HepG2 (cell line): ENCODE measurements around the gene NCKAP5L.

Experiments
- ATF2 ChIP-seq: sonication (generic); formaldehyde crosslinking; IDR thresholded peaks from 2 replicates; pipeline ENCODE4 v1.4.0; 2020; ENCODE audit warnings: missing genetic modification reagents
- ATF3 ChIP-seq: sonication (generic); formaldehyde crosslinking; IDR thresholded peaks from 2 replicates; pipeline ENCODE4 v1.4.0; 2020; ENCODE audit warnings: missing genetic modification reagents
- HMGA1 ChIP-seq: sonication (generic); formaldehyde crosslinking; conservative IDR thresholded peaks from 2 replicates; pipeline ENCODE4 v1.4.0; 2020; ENCODE audit warnings: missing genetic modification reagents
- MYC ChIP-seq: sonication (generic); formaldehyde crosslinking; IDR thresholded peaks from 2 replicates; pipeline ENCODE4 v1.9.0; 2021; ENCODE audit warnings: missing genetic modification reagents, borderline replicate concordance
- POLR2A ChIP-seq, 2 experiments: IDR thresholded peaks; 2 replicates each; pipeline ENCODE4 v1.6.1; 2011; ENCODE audit warnings: low read depth in 2 of 2, low read length in 2 of 2, mild to moderate bottlenecking in 1 of 2, moderate library complexity in 1 of 2; ENCODE audit not compliant: insufficient read depth in 1 of 2
- RAD21 ChIP-seq: fragments of 450-650 bp; formaldehyde crosslinking; IDR thresholded peaks from 2 replicates; pipeline ENCODE4 v1.5.0; 2020; ENCODE audit warnings: mild to moderate bottlenecking
- SIN3B ChIP-seq: fragments of 150-350 bp; IDR thresholded peaks from 2 replicates; pipeline ENCODE4 v1.6.1; 2014; ENCODE audit warnings: low read length
- TCF12 ChIP-seq, 2 experiments: fragments of 450-650 bp in 1 of 2; sonication (generic) in 1 of 2; formaldehyde crosslinking in 1 of 2; IDR thresholded peaks; 2 replicates each; pipeline versions ENCODE4 v1.6.1 to v1.8.0; 2017 to 2022; ENCODE audit warnings: antibody characterized with exemption in 1 of 2, mild to moderate bottlenecking in 1 of 2, missing genetic modification reagents in 1 of 2, moderate library complexity in 1 of 2
- ZBTB34 ChIP-seq: sonication (generic); formaldehyde crosslinking; IDR thresholded peaks from 2 replicates; pipeline ENCODE4 v1.8.0; 2022; ENCODE audit warnings: mild to moderate bottlenecking, missing genetic modification reagents

GRCh38 chr12:49764126-49764525 lies 64.1 kb downstream of the NCKAP5L start:
- TF ChIP-seq POLR2A (IDR thresholded peaks at IDR 0.05; ENCODE audit: insufficient read depth in 1 of 2, low read depth in 2 of 2, low read length in 2 of 2): no peak
- TF ChIP-seq ZBTB34 (CRISPR knock-in tag): no peak
- no peak for TF ChIP-seq SIN3B
- TF ChIP-seq HMGA1 (CRISPR knock-in tag): no peak
- TF ChIP-seq MYC (CRISPR knock-in tag): no peak
- no peak for TF ChIP-seq RAD21
- TF ChIP-seq ATF3 (CRISPR knock-in tag): no peak
- TF ChIP-seq TCF12 (IDR thresholded peaks at IDR 0.05): no peak
- no peak for TF ChIP-seq TCF12 (CRISPR knock-in tag; IDR thresholded peaks at IDR 0.05)
- no peak for TF ChIP-seq ATF2 (CRISPR knock-in tag)
